A673 (cell line): ENCODE results near the gene ARMCX5. TPM values are rescaled to one million over a fixed set of nuclear protein-coding genes. Genes with fewer than 3 reads are reported as not detected.

Experiments used
- Bru-seq: library from RNA; stranded (reverse); fragments of 400-500 nt; gene quantifications from one replicate; lab custom pipeline; 2021; lab: Mats Ljungman, UMichigan
- BruChase-seq, 2 experiments: library from RNA; stranded (reverse); fragments of 400-500 nt; gene quantifications; one replicate each; lab custom pipeline; 2021; lab: Mats Ljungman, UMichigan
- BruUV-seq: library from RNA; stranded (reverse); fragments of 400-500 nt; replicated peaks from 2 replicates; lab custom pipeline; 2021; lab: Mats Ljungman, UMichigan
- CTCF ChIA-PET: fragments of 300-600 bp; sonication (Branson Sonifier 250); formaldehyde crosslinking; loops from one replicate; lab custom pipeline; 2022; ENCODE audit warnings: antibody characterized with exemption; lab: Charles Lee
- POLR2A ChIA-PET: fragments of 300-600 bp; sonication (Branson Sonifier 250); formaldehyde crosslinking; loops from one replicate; lab custom pipeline; 2022; ENCODE audit warnings: antibody characterized with exemption; ENCODE audit not compliant: low non-redundant PET; lab: Charles Lee
- DNase-seq: peaks from one replicate; pipeline ENCODE4 v3.0.0-alpha.2; 2015; ENCODE audit warnings: low spot score
- H3K27ac ChIP-seq: fragments of 200-600 bp; sonication (generic); 2 replicates; pipeline ENCODE4 v1.5.1; 2016; ENCODE audit warnings: mixed run types, low read depth, mild to moderate bottlenecking, mixed read lengths, antibody characterized with exemption, low read length; ENCODE audit not compliant: poor library complexity, severe bottlenecking
- H3K27me3 ChIP-seq: fragments of 200-600 bp; sonication (generic); replicated peaks from 2 replicates; pipeline ENCODE4 v1.6.1; 2017; ENCODE audit warnings: mixed run types, low read depth, mild to moderate bottlenecking, mixed read lengths, antibody characterized with exemption, low read length; ENCODE audit not compliant: insufficient read depth, poor library complexity
- H3K36me3 ChIP-seq: fragments of 200-600 bp; sonication (generic); 2 replicates; pipeline ENCODE4 v1.6.1; 2016; ENCODE audit warnings: mixed run types, mild to moderate bottlenecking, mixed read lengths, antibody characterized with exemption, low read length; ENCODE audit not compliant: insufficient read depth, poor library complexity, severe bottlenecking
- H3K4me1 ChIP-seq: fragments of 200-600 bp; sonication (generic); 2 replicates; pipeline ENCODE4 v1.6.1; 2017; ENCODE audit warnings: mixed run types, mild to moderate bottlenecking, mixed read lengths, antibody characterized with exemption, low read length; ENCODE audit not compliant: insufficient read depth, poor library complexity, severe bottlenecking
- H3K4me3 ChIP-seq: fragments of 200-600 bp; sonication (generic); 2 replicates; pipeline ENCODE4 v1.5.1; 2016; ENCODE audit warnings: low read depth, mixed run types, mild to moderate bottlenecking, mixed read lengths, low read length; ENCODE audit not compliant: poor library complexity, severe bottlenecking
- H3K9me3 ChIP-seq: fragments of 200-600 bp; sonication (generic); 2 replicates; pipeline ENCODE4 v1.6.1; 2016; ENCODE audit warnings: mixed run types, low read depth, mild to moderate bottlenecking, mixed read lengths, antibody characterized with exemption, low read length; ENCODE audit not compliant: poor library complexity, severe bottlenecking
- CTCF ChIP-seq: fragments of 300-800, 200-600 bp; sonication (generic); conservative IDR thresholded peaks from 2 replicates; pipeline ENCODE4 v1.5.1; 2017; ENCODE audit warnings: low read depth, mild to moderate bottlenecking, antibody characterized with exemption, low read length, moderate library complexity, mixed read lengths
- EZH2 ChIP-seq: fragments of 200-600 bp; sonication (generic); IDR thresholded peaks from 2 replicates; pipeline ENCODE4 v1.6.1; 2017; ENCODE audit warnings: borderline replicate concordance, low read depth, mild to moderate bottlenecking, mixed read lengths, antibody characterized with exemption, low read length; ENCODE audit not compliant: poor library complexity, severe bottlenecking
- intact Hi-C: fragments of 100-400 bp; cut with micrococcal nuclease; formaldehyde crosslinking; loops from one replicate; pipeline ENCODE4 v1.10.0; 2022; ENCODE audit not compliant: unreplicated experiment
- long read RNA-seq: library from polyadenylated mRNA; stranded (forward); transcript quantifications from one replicate; pipeline ENCODE4 v2.0.0, GENCODE V29; 2022
- total RNA-seq: library from RNA; stranded (reverse); gene quantifications from 2 replicates; pipeline ENCODE4 v1.2.3, GENCODE V29; 2021

The ARMCX5 gene
- total RNA-seq: 14.4 and 15.2 TPM in 2 replicates
- percentile 86 among the genes with signal in this experiment for Bru-seq, nascent RNA
- percentile 91 among the genes with signal in this experiment for BruChase-seq, experiment 1, labeled RNA remaining after a 2-hour chase
- percentile 80 among the genes with signal in this experiment for BruChase-seq, experiment 2, labeled RNA remaining after a 6-hour chase
- long read RNA-seq, full-length matches to known transcripts: 12 of 25 reads
- long read RNA-seq, partial matches to known transcripts: 7 of 25 reads
- long read RNA-seq, other reads (novel, unspliced or antisense): 6 of 25 reads

GRCh38 chrX:102599084-102599950, at the start of gene ARMCX5:
Gene ARMCX5, plus strand, starts transcription at chrX:102599515. Its CDS starts 2,627 bp downstream, at chrX:102602142.
- TF ChIP-seq CTCF (no peak), EZH2 (no peak)
- peak; percentile 92 for DNase-seq
- peaks cover 3% of the 10 kb centered on the region for H3K4me1 ChIP-seq
- BruUV-seq: no TSS peak
- ChIA-PET POLR2A (no interaction called here), CTCF (interaction anchor here (0.5 kb wide), 1 partner anchor 444 kb away, joined by 5 read pairs; the partner anchor contains the start of gene BEX5)
- peak within 1 kb of the TSS; percentile 59 for H3K4me3 ChIP-seq
- no peaks in the 10 kb centered on the region for H3K36me3 ChIP-seq
- H3K27ac ChIP-seq: peak within 1 kb of the TSS; percentile 59
- intact Hi-C loops: no loop called here
- no peaks in the 10 kb centered on the region for H3K9me3 ChIP-seq
- no peaks in the 10 kb centered on the region for H3K27me3 ChIP-seq

GRCh38 chrX:102558607-102559006, 40.7 kb upstream of the ARMCX5 start:
- intact Hi-C loops: no loop called here
- ChIA-PET CTCF (no interaction called here), POLR2A (interaction anchor here (0.6 kb wide), 1 partner anchor 11 kb away, joined by 4 read pairs; no protein-coding TSS in a partner anchor)
- Histone ChIP-seq H3K27me3 (no peaks in the 10 kb centered on the region), H3K27ac (no peak overlapping the region), H3K9me3 (no peaks in the 10 kb centered on the region), H3K36me3 (no peaks in the 10 kb centered on the region), H3K4me1 (no peaks in the 10 kb centered on the region), H3K4me3 (no peak overlapping the region)
- no peak for TF ChIP-seq EZH2
- no peak for TF ChIP-seq CTCF
- BruUV-seq: no TSS peak
- no peak for DNase-seq

- ChIA-PET CTCF (interaction anchor here (0.6 kb wide), 1 partner anchor 10 kb away, joined by 3 read pairs; no protein-coding TSS in a partner anchor), POLR2A (no interaction called here)
- no peaks in the 10 kb centered on the region for H3K27me3 ChIP-seq
- TF ChIP-seq EZH2 (no peak), CTCF (no peak)
- no peak overlapping the region for H3K27ac ChIP-seq
- no peak for DNase-seq
- intact Hi-C loops: no loop called here
- no peaks in the 10 kb centered on the region for H3K36me3 ChIP-seq
- H3K4me3 ChIP-seq: no peak overlapping the region
- no TSS peak for BruUV-seq
- no peaks in the 10 kb centered on the region for H3K9me3 ChIP-seq
- no peaks in the 10 kb centered on the region for H3K4me1 ChIP-seq
Measured at GRCh38 chrX:102560423-102561068, 38.8 kb upstream of the ARMCX5 start.
